ENCODE results near the gene MYH11.
"Not testable (repeated sequence)": the region's sequence is repeated elsewhere in the genome, so short reads cannot be mapped to it uniquely, and the experiment has no call there.

MYH11 gene

GRCh38 chr16:15694499-15694898 is 162.3 kb downstream of the MYH11 start:
- TF ChIP-seq, protein P1, sequence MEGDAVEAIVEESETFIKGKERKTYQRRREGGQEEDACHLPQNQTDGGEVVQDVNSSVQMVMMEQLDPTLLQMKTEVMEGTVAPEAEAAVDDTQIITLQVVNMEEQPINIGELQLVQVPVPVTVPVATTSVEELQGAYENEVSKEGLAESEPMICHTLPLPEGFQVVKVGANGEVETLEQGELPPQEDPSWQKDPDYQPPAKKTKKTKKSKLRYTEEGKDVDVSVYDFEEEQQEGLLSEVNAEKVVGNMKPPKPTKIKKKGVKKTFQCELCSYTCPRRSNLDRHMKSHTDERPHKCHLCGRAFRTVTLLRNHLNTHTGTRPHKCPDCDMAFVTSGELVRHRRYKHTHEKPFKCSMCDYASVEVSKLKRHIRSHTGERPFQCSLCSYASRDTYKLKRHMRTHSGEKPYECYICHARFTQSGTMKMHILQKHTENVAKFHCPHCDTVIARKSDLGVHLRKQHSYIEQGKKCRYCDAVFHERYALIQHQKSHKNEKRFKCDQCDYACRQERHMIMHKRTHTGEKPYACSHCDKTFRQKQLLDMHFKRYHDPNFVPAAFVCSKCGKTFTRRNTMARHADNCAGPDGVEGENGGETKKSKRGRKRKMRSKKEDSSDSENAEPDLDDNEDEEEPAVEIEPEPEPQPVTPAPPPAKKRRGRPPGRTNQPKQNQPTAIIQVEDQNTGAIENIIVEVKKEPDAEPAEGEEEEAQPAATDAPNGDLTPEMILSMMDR (conservative IDR thresholded peaks at IDR 0.05; ENCODE audit: low read length): no peak
- no peak for TF ChIP-seq EZH2phosphoT487 (IDR thresholded peaks at IDR 0.05; ENCODE audit: borderline replicate concordance)
- Histone ChIP-seq H3K36me3 (ENCODE audit: insufficient read depth, low read length) (peaks cover 63% of the 10 kb centered on the region; the same call in 1 of the 2 replicates), H3K4me2 (ENCODE audit: low read depth, low read length, poor library complexity, severe bottlenecking) (no peak overlapping the region), H3K9ac (ENCODE audit: low read depth, low read length, poor library complexity, severe bottlenecking) (no peak overlapping the region), H4K20me1 (ENCODE audit: insufficient read depth, low read length, poor library complexity, severe bottlenecking) (no peaks in the 10 kb centered on the region), H3K4me3 (ENCODE audit: low read length, poor library complexity, severe bottlenecking) (no peak overlapping the region), H3K9me2 (replicated peaks; ENCODE audit: low read depth, low read length) (no peaks in the 10 kb centered on the region), H3K4me1 (ENCODE audit: insufficient read depth, low read length, poor library complexity, severe bottlenecking) (no peaks in the 10 kb centered on the region), H3K27me3 (ENCODE audit: insufficient read depth, low read length, poor library complexity, severe bottlenecking) (no peaks in the 10 kb centered on the region), H3K79me2 (ENCODE audit: insufficient read depth, low read length) (no peaks in the 10 kb centered on the region), H2AFZ (ENCODE audit: low read length) (no peak overlapping the region), H3F3A (ENCODE audit: low read depth) (no peaks in the 10 kb centered on the region), H3K9me3 (ENCODE audit: insufficient read depth, low read depth, low read length) (no peaks in the 10 kb centered on the region)

DNA sequence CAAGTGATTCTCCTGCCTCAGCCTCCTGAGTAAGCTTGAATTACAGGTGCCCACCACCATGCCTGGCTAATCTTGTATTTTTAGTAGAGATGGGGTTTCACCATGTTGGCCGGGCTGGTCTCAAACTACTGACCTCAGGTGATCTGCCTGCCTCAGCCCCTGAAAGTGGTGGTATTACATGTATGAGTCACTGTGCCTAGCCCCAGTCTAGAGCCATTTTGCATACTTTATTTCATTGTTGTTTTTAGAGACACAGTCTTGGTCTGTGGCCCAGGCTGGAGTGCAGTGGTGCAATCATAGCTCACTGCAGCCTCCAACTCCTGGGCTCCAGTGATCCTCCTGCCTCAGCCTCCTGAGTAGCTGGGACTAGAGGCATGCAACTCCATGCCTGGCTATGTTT is 164.3 kb downstream of the MYH11 start:
- not testable (repeated sequence) for H3F3A ChIP-seq (ENCODE audit: low read depth); H3K4me3 ChIP-seq (ENCODE audit: low read length, poor library complexity, severe bottlenecking); H3K9ac ChIP-seq (ENCODE audit: low read depth, low read length, poor library complexity, severe bottlenecking); H3K27me3 ChIP-seq (ENCODE audit: insufficient read depth, low read length, poor library complexity, severe bottlenecking); H4K20me1 ChIP-seq (ENCODE audit: insufficient read depth, low read length, poor library complexity, severe bottlenecking); H3K9me2 ChIP-seq (replicated peaks; ENCODE audit: low read depth, low read length); H3K79me2 ChIP-seq (ENCODE audit: insufficient read depth, low read length); H3K4me1 ChIP-seq (ENCODE audit: insufficient read depth, low read length, poor library complexity, severe bottlenecking); H3K4me2 ChIP-seq (ENCODE audit: low read depth, low read length, poor library complexity, severe bottlenecking); H2AFZ ChIP-seq (ENCODE audit: low read length); H3K9me3 ChIP-seq (ENCODE audit: insufficient read depth, low read depth, low read length)
- H3K36me3 ChIP-seq (ENCODE audit: insufficient read depth, low read length): peaks cover 73% of the 10 kb centered on the region; the same call in 1 of the 2 replicates

DNA sequence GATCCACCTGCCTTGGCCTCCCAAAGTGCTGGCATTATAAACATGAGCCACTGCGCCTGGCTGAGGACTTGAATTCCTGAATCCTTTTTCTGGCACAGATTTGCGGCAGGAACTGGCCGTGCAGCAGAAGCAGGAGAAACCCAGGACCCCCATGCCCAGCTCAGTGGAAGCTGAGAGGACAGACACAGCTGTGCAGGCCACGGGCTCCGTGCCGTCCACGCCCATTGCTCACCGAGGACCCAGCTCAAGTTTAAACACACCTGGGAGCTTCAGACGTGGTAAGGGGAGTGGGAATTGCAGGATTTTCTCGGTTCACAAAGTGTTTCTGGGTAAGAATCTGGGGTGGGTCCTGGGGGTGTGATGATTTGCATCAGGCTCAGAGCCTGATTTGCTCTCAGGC is 165.8 kb downstream of the MYH11 start:
- no peak overlapping the region for H3K4me3 ChIP-seq (ENCODE audit: low read length, poor library complexity, severe bottlenecking)
- no peaks in the 10 kb centered on the region for H3K4me1 ChIP-seq (ENCODE audit: insufficient read depth, low read length, poor library complexity, severe bottlenecking)
- peaks cover 73% of the 10 kb centered on the region; the same call in 1 of the 2 replicates for H3K36me3 ChIP-seq (ENCODE audit: insufficient read depth, low read length)
- H4K20me1 ChIP-seq (ENCODE audit: insufficient read depth, low read length, poor library complexity, severe bottlenecking): no peaks in the 10 kb centered on the region
- no peak overlapping the region for H2AFZ ChIP-seq (ENCODE audit: low read length)
- no peaks in the 10 kb centered on the region for H3K79me2 ChIP-seq (ENCODE audit: insufficient read depth, low read length)
- no peaks in the 10 kb centered on the region for H3F3A ChIP-seq (ENCODE audit: low read depth)
- H3K27me3 ChIP-seq (ENCODE audit: insufficient read depth, low read length, poor library complexity, severe bottlenecking): no peaks in the 10 kb centered on the region
- TF ChIP-seq, protein P1 (conservative IDR thresholded peaks at IDR 0.05; ENCODE audit: low read length): no peak
- TF ChIP-seq EZH2phosphoT487 (IDR thresholded peaks at IDR 0.05; ENCODE audit: borderline replicate concordance): no peak
- no peak overlapping the region for H3K4me2 ChIP-seq (ENCODE audit: low read depth, low read length, poor library complexity, severe bottlenecking)
- no peaks in the 10 kb centered on the region for H3K9me2 ChIP-seq (replicated peaks; ENCODE audit: low read depth, low read length)
- no peaks in the 10 kb centered on the region for H3K9me3 ChIP-seq (ENCODE audit: insufficient read depth, low read depth, low read length)
- H3K9ac ChIP-seq (ENCODE audit: low read depth, low read length, poor library complexity, severe bottlenecking): no peak overlapping the region

DNA sequence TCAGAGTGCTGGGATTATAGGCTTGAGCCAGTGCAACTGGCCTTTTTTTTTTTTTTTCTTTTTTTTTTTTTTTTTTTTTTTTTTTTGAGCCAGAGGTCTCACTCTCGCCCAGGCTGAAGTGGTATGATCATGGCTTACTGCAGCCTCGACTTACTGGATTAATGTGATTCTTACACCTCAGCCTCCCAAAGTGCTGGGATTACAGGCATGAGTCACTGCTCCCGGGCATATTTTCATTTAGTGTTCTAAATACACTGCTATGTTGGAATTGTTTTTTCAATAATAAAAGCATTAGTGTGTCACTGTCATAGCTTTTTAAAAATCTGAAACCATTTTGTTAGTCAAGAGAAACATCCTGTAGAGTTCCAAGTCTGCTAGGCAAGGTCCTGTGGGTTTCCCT is 166.5 kb downstream of the MYH11 start:
- no peak overlapping the region for H3K9ac ChIP-seq (ENCODE audit: low read depth, low read length, poor library complexity, severe bottlenecking)

More for the DNA sequence above, 166.5 kb downstream of the MYH11 start:
- Histone ChIP-seq H3K36me3 (ENCODE audit: insufficient read depth, low read length) (peaks cover 78% of the 10 kb centered on the region; the same call in 1 of the 2 replicates), H3K27me3 (ENCODE audit: insufficient read depth, low read length, poor library complexity, severe bottlenecking) (no peaks in the 10 kb centered on the region), H4K20me1 (ENCODE audit: insufficient read depth, low read length, poor library complexity, severe bottlenecking) (no peaks in the 10 kb centered on the region), H3K9me3 (ENCODE audit: insufficient read depth, low read depth, low read length) (no peaks in the 10 kb centered on the region), H3F3A (ENCODE audit: low read depth) (no peaks in the 10 kb centered on the region), H3K9me2 (replicated peaks; ENCODE audit: low read depth, low read length) (no peaks in the 10 kb centered on the region), H3K4me3 (ENCODE audit: low read length, poor library complexity, severe bottlenecking) (no peak overlapping the region), H3K4me1 (ENCODE audit: insufficient read depth, low read length, poor library complexity, severe bottlenecking) (no peaks in the 10 kb centered on the region), H3K79me2 (ENCODE audit: insufficient read depth, low read length) (no peaks in the 10 kb centered on the region), H3K4me2 (ENCODE audit: low read depth, low read length, poor library complexity, severe bottlenecking) (no peak overlapping the region), H2AFZ (ENCODE audit: low read length) (no peak overlapping the region)
- TF ChIP-seq, protein P1 (conservative IDR thresholded peaks at IDR 0.05; ENCODE audit: low read length): no peak
- no peak for TF ChIP-seq EZH2phosphoT487 (IDR thresholded peaks at IDR 0.05; ENCODE audit: borderline replicate concordance)

Data from Loucy (cell line).